ENCODE results near the gene PRSS1.

DNA sequence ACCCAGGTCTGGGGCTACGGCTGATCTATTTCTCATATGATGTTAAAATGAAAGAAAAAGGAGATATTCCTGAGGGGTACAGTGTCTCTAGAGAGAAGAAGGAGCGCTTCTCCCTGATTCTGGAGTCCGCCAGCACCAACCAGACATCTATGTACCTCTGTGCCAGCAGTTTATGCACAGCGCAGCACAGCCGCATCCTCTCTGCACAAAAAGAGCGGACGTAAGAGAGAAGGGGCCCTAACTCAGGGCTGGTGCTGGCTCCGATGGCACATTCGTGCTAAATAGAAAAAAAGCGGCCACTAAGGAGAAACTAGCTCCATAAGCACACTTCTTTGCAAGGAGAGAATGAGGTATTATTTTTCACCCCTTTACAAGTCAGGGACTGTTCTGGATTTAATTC lies 28.3 kb upstream of the PRSS1 start:
- TF ChIP-seq, protein P1, sequence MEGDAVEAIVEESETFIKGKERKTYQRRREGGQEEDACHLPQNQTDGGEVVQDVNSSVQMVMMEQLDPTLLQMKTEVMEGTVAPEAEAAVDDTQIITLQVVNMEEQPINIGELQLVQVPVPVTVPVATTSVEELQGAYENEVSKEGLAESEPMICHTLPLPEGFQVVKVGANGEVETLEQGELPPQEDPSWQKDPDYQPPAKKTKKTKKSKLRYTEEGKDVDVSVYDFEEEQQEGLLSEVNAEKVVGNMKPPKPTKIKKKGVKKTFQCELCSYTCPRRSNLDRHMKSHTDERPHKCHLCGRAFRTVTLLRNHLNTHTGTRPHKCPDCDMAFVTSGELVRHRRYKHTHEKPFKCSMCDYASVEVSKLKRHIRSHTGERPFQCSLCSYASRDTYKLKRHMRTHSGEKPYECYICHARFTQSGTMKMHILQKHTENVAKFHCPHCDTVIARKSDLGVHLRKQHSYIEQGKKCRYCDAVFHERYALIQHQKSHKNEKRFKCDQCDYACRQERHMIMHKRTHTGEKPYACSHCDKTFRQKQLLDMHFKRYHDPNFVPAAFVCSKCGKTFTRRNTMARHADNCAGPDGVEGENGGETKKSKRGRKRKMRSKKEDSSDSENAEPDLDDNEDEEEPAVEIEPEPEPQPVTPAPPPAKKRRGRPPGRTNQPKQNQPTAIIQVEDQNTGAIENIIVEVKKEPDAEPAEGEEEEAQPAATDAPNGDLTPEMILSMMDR (IDR thresholded peaks at IDR 0.05) = no peak
- TF ChIP-seq EZH2 (IDR thresholded peaks at IDR 0.05; ENCODE audit: borderline replicate concordance, insufficient read depth, low read depth, low read length, poor library complexity, severe bottlenecking) = no peak

Data from B cell (primary cell).